GM23338 (cell line): ENCODE data around the gene NSA2. TPM values are rescaled to one million over a fixed set of nuclear protein-coding genes. Genes with fewer than 3 reads are reported as not detected.

Source experiments
- ATAC-seq: fragments of 200-7000 bp; cut with Tn5 transposase; 3 replicates; pipeline ENCODE4 v1.9.1; 2020
- DNase-seq: peaks from one replicate; pipeline ENCODE4 v3.0.0-alpha.2; 2015; ENCODE audit warnings: low spot score
- H2AFZ ChIP-seq: fragments of 200-600 bp; sonication (generic); 2 replicates; pipeline ENCODE4 v1.8.0; 2016; ENCODE audit warnings: antibody characterized with exemption, mild to moderate bottlenecking, moderate library complexity
- H3F3A ChIP-seq: fragments of 200-600 bp; sonication (generic); replicated peaks from 2 replicates; pipeline ENCODE4 v1.8.0; 2017; ENCODE audit warnings: antibody characterized with exemption, mixed run types, low read depth
- H3K27ac ChIP-seq: fragments of 200-600 bp; sonication (generic); 2 replicates; pipeline ENCODE4 v1.6.1; 2016; ENCODE audit warnings: low read depth
- H3K27me3 ChIP-seq: fragments of 200-600 bp; sonication (generic); 2 replicates; pipeline ENCODE4 v1.8.0; 2016; ENCODE audit warnings: mild to moderate bottlenecking, mixed run types, moderate library complexity; ENCODE audit not compliant: insufficient read depth
- H3K36me3 ChIP-seq: fragments of 200-600 bp; sonication (generic); 2 replicates; pipeline ENCODE4 v1.8.0; 2016; ENCODE audit warnings: mild to moderate bottlenecking; ENCODE audit not compliant: insufficient read depth
- H3K4me1 ChIP-seq: fragments of 200-600 bp; sonication (generic); 2 replicates; pipeline ENCODE4 v1.8.0; 2016; ENCODE audit warnings: mild to moderate bottlenecking, moderate library complexity; ENCODE audit not compliant: insufficient read depth
- H3K4me2 ChIP-seq: fragments of 200-600 bp; sonication (generic); 2 replicates; pipeline ENCODE4 v1.7.1; 2017; ENCODE audit warnings: mixed run types
- H3K4me3 ChIP-seq: fragments of 200-600 bp; sonication (generic); 2 replicates; pipeline ENCODE4 v1.6.1; 2016; ENCODE audit warnings: mixed run types
- H3K79me2 ChIP-seq: fragments of 200-600 bp; sonication (generic); replicated peaks from 2 replicates; pipeline ENCODE4 v1.8.0; 2017; ENCODE audit warnings: mild to moderate bottlenecking; ENCODE audit not compliant: insufficient read depth
- H3K9me2 ChIP-seq: fragments of 200-600 bp; sonication (generic); 2 replicates; pipeline ENCODE4 v1.8.0; 2017; ENCODE audit not compliant: insufficient read depth
- H4K20me1 ChIP-seq: fragments of 200-600 bp; sonication (generic); replicated peaks from 2 replicates; pipeline ENCODE4 v1.8.0; 2017; ENCODE audit warnings: mild to moderate bottlenecking; ENCODE audit not compliant: insufficient read depth
- H3K27ac Mint-ChIP-seq: 2 replicates; pipeline ENCODE4 v1.8.0; 2020; ENCODE audit warnings: inconsistent platforms, mild to moderate bottlenecking, moderate library complexity, mixed read lengths
- H3K27me3 Mint-ChIP-seq: 3 replicates; pipeline ENCODE4 v1.8.0; 2022; ENCODE audit warnings: low read depth, mild to moderate bottlenecking, moderate library complexity, mixed read lengths, inconsistent platforms; ENCODE audit not compliant: insufficient read depth, poor library complexity
- H3K36me3 Mint-ChIP-seq: 3 replicates; pipeline ENCODE4 v1.8.0; 2021; ENCODE audit warnings: low read depth, mild to moderate bottlenecking, inconsistent platforms, moderate library complexity, mixed read lengths
- H3K4me1 Mint-ChIP-seq: 3 replicates; pipeline ENCODE4 v1.8.0; 2020; ENCODE audit warnings: mild to moderate bottlenecking, inconsistent platforms, mixed read lengths
- H3K4me3 Mint-ChIP-seq: 3 replicates; pipeline ENCODE4 v1.8.0; 2021; ENCODE audit warnings: moderate library complexity, mild to moderate bottlenecking, inconsistent platforms, mixed read lengths
- H3K9me3 Mint-ChIP-seq: 3 replicates; pipeline ENCODE4 v1.8.0; 2020; ENCODE audit warnings: moderate library complexity, mild to moderate bottlenecking, inconsistent platforms, mixed read lengths
- CREB1 ChIP-seq: fragments of 250-450 bp; sonication (Bioruptor Pico); IDR thresholded peaks from 2 replicates; pipeline ENCODE4 v1.5.0; 2020; ENCODE audit warnings: low read depth, mild to moderate bottlenecking, moderate library complexity
- CTCF ChIP-seq, 2 experiments: fragments of 200-600 bp in 1 of 2; sonication (generic) in 1 of 2; conservative IDR thresholded peaks; 2 replicates each; pipeline versions ENCODE4 v1.5.1 to v1.6.1; 2016 to 2017; ENCODE audit warnings: antibody characterized with exemption in 2 of 2, low read depth in 2 of 2, mild to moderate bottlenecking in 2 of 2, moderate library complexity in 1 of 2
- ETS1 ChIP-seq: IDR thresholded peaks from 2 replicates; pipeline ENCODE4 v1.6.1; 2016; ENCODE audit warnings: antibody characterized with exemption
- EZH2phosphoT487 ChIP-seq: fragments of 200-600 bp; sonication (generic); IDR thresholded peaks from one replicate; pipeline ENCODE4 v1.8.1; 2018; ENCODE audit warnings: antibody characterized with exemption; ENCODE audit not compliant: unreplicated experiment
- JUNB ChIP-seq: IDR thresholded peaks from one replicate; pipeline ENCODE4 v1.6.1; 2016; ENCODE audit warnings: antibody characterized with exemption; ENCODE audit not compliant: unreplicated experiment
- POLR2AphosphoS5 ChIP-seq: IDR thresholded peaks from 2 replicates; pipeline ENCODE4 v1.6.1; 2016; ENCODE audit warnings: antibody characterized with exemption, low read depth
- ZNF114 ChIP-seq: fragments of 250-450 bp; sonication (Bioruptor Pico); IDR thresholded peaks from 2 replicates; pipeline ENCODE4 v1.5.0; 2020; ENCODE audit warnings: mild to moderate bottlenecking, moderate library complexity
- polyA plus RNA-seq: library from polyadenylated mRNA; unstranded; fragments of >200 nt; fragmentation: Nextera tagmentation; extraction: Ambion mirVana; gene quantifications from 2 replicates; pipeline ENCODE4 v1.2.1, GENCODE V29; 2016
- total RNA-seq: library from RNA; depleted of rRNA; stranded (reverse); fragments of >200 nt; shearing (Covaris generic); gene quantifications from 2 replicates; pipeline ENCODE4 v1.2.3, GENCODE V29; 2014
- TF ChIP-seq, protein P1 (sequence below): IDR thresholded peaks from one replicate; pipeline ENCODE4 v1.6.1; 2018; ENCODE audit warnings: antibody characterized with exemption; ENCODE audit not compliant: unreplicated experiment

NSA2 gene
- total and polyA plus RNA-seq, 2 experiments from 2014 or later = 103 to 244 TPM

GRCh38 chr5:74761241-74761640 is 5.8 kb upstream of the NSA2 start (continued):
- no peak for TF ChIP-seq CTCF (conservative IDR thresholded peaks at IDR 0.05; ENCODE audit: low read depth in 2 of 2)

GRCh38 chr5:74762599-74762998 is 4.5 kb upstream of the NSA2 start:
- peaks cover 5% of the 10 kb centered on the region for H3K4me1 Mint-ChIP-seq
- no peak for DNase-seq
- Histone ChIP-seq H3K36me3 (peaks cover 25% of the 10 kb centered on the region; the same call in 1 of the 2 replicates), H3K4me1 (no peaks in the 10 kb centered on the region; the same call in 1 of the 2 replicates), H3F3A (peaks cover 5% of the 10 kb centered on the region), H3K27ac (no peak overlapping the region), H4K20me1 (0 out of 2 replicates have a peak, but pooled peaks cover 2% of the 10 kb centered on the region), H3K4me3 (no peak overlapping the region), H3K9me2 (no peaks in the 10 kb centered on the region), H3K79me2 (peaks cover 46% of the 10 kb centered on the region), H3K27me3 (no peaks in the 10 kb centered on the region), H2AFZ (no peak overlapping the region), H3K4me2 (no peak overlapping the region)
- H3K4me3 Mint-ChIP-seq = no peak overlapping the region
- TF ChIP-seq CREB1 (CRISPR knock-in tag) = no peak
- no peak for TF ChIP-seq ZNF114 (CRISPR knock-in tag)
- no peak for TF ChIP-seq POLR2AphosphoS5
- no peak for TF ChIP-seq EZH2phosphoT487
- TF ChIP-seq ETS1 = no peak
- TF ChIP-seq JUNB = no peak
- TF ChIP-seq CTCF (conservative IDR thresholded peaks at IDR 0.05; ENCODE audit: low read depth in 2 of 2) = no peak
- TF ChIP-seq, protein P1, sequence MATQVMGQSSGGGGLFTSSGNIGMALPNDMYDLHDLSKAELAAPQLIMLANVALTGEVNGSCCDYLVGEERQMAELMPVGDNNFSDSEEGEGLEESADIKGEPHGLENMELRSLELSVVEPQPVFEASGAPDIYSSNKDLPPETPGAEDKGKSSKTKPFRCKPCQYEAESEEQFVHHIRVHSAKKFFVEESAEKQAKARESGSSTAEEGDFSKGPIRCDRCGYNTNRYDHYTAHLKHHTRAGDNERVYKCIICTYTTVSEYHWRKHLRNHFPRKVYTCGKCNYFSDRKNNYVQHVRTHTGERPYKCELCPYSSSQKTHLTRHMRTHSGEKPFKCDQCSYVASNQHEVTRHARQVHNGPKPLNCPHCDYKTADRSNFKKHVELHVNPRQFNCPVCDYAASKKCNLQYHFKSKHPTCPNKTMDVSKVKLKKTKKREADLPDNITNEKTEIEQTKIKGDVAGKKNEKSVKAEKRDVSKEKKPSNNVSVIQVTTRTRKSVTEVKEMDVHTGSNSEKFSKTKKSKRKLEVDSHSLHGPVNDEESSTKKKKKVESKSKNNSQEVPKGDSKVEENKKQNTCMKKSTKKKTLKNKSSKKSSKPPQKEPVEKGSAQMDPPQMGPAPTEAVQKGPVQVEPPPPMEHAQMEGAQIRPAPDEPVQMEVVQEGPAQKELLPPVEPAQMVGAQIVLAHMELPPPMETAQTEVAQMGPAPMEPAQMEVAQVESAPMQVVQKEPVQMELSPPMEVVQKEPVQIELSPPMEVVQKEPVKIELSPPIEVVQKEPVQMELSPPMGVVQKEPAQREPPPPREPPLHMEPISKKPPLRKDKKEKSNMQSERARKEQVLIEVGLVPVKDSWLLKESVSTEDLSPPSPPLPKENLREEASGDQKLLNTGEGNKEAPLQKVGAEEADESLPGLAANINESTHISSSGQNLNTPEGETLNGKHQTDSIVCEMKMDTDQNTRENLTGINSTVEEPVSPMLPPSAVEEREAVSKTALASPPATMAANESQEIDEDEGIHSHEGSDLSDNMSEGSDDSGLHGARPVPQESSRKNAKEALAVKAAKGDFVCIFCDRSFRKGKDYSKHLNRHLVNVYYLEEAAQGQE = no peak
- H3K9me3 Mint-ChIP-seq = no peaks in the 10 kb centered on the region
- H3K27ac Mint-ChIP-seq = no peak overlapping the region
- H3K27me3 Mint-ChIP-seq = no peaks in the 10 kb centered on the region
- ATAC-seq = no peak
- peaks cover 24% of the 10 kb centered on the region for H3K36me3 Mint-ChIP-seq
